Heart right ventricle (tissue), 16 donors: ENCODE data around the gene GPX2. TPM values are rescaled to one million over a fixed set of nuclear protein-coding genes. Genes with fewer than 3 reads are reported as not detected.
A peak's percentile ranks its signal among the peaks of the same experiment; 100 is the strongest.

ENCODE experiments used
- ATAC-seq, 8 donors: fragments of 200-7000 bp; cut with Tn5 transposase; one replicate each; pipeline ENCODE4 v1.9.1; 2020; ENCODE audit warnings: mild to moderate bottlenecking in 8 of 8, moderate library complexity in 8 of 8, moderate number of reproducible peaks in 1 of 8
- DNase-seq, 2 donors: peaks; one replicate each; pipeline ENCODE4 v3.0.0-alpha.2; 2020
- H3K27ac ChIP-seq, 10 donors: fragments of 200-600 bp; sonication (generic) in 2 of 10; one replicate each; pipeline versions ENCODE4 v1.5.0 to v1.8.0; 2020 to 2022; ENCODE audit warnings: mild to moderate bottlenecking in 3 of 10
- H3K27me3 ChIP-seq, 7 donors: fragments of 200-600 bp; one replicate each; pipeline ENCODE4 v1.8.0; 2021 to 2022; ENCODE audit warnings: mild to moderate bottlenecking in 2 of 7
- H3K36me3 ChIP-seq, 9 donors: fragments of 200-600 bp; sonication (generic) in 1 of 9; one replicate each; pipeline versions ENCODE4 v1.5.0 to v1.8.0; 2020 to 2022; ENCODE audit warnings: mild to moderate bottlenecking in 2 of 9
- H3K4me1 ChIP-seq, 9 donors: fragments of 200-600 bp; sonication (generic) in 1 of 9; one replicate each; pipeline versions ENCODE4 v1.5.0 to v1.8.0; 2020 to 2022; ENCODE audit warnings: mild to moderate bottlenecking in 4 of 9
- H3K4me3 ChIP-seq, 10 donors: fragments of 200-600 bp; sonication (generic) in 2 of 10; one replicate each; pipeline versions ENCODE4 v1.5.0 to v1.8.0; 2020 to 2022; ENCODE audit warnings: mild to moderate bottlenecking in 7 of 10, moderate library complexity in 2 of 10
- H3K9me3 ChIP-seq, 11 donors: fragments of 200-600 bp in 10 of 11; sonication (generic) in 2 of 11; one replicate each; pipeline versions ENCODE4 v1.5.0 to v1.8.0; 2013 to 2022; ENCODE audit warnings: mild to moderate bottlenecking in 2 of 11, control low read depth in 1 of 11, moderate library complexity in 1 of 11
- CTCF ChIP-seq, 9 donors: fragments of 200-600 bp; sonication (generic) in 2 of 9; IDR thresholded peaks; one replicate each; pipeline versions ENCODE4 v1.5.0 to v1.8.0; 2021 to 2022; ENCODE audit warnings: antibody characterized with exemption in 9 of 9, mild to moderate bottlenecking in 5 of 9, moderate library complexity in 1 of 9
- WGBS, 2 donors: extraction: QIAGEN DNeasy Blood & Tissue Kit; methylation state at CpG; one replicate each; pipeline ENCODE4 v1.1.7; 2013; ENCODE audit warnings: inconsistent platforms in 1 of 2; 5-methylcytosine and 5-hydroxymethylcytosine counted together
- intact Hi-C, 10 donors: fragments of 100-400 bp; cut with DNase I; formaldehyde crosslinking; loops; one replicate each; pipeline versions ENCODE4 v1.11.1 to v1.14.2; 2022
- polyA plus RNA-seq, 2 donors: library from polyadenylated mRNA; stranded (reverse); fragments of 200-250 nt; gene quantifications; one replicate each; pipeline ENCODE4 v1.2.3, GENCODE V29; 2013
- total RNA-seq, 10 donors: library from RNA; stranded (reverse); fragmentation: NEBNext Ultra II Directional in 3 of 10; extraction: Animal tissue kit (Norgen Biotek cat#: 25700) in 3 of 10; gene quantifications; one replicate each; pipeline versions ENCODE4 v1.2.1 to v1.2.4, GENCODE V29; 2021 to 2023
- donor health status: Arrhythmogenic right ventricular cardiomyopathy.
- donor health status: ischemic (EF 13 %, LVEDD 7.1; RV severe dilation, severe dysfunction).
- donor health status: healthy with polysubstance abuse.
- donor health status: DM: no; HTN: yes; CAD: no.
- donor health status: DM: no; HTN: no; CAD: no.
- donor health status: ischemic (EF 25% LVEDD 6.9; RV normal size, moderate dysfunction).
- donor health status: ischemic (EF 25% LVEDD 5.7; RV mildly dilated, moderate dysfunction).
- donor health status: healthy.
- donor health status: DM: yes; HTN: yes; CAD: no.
- donor health status: Ischemic cardiomyopathy.
- donor health status: ischemic (EF 35%, LVEDD 5.7; RV mildly dilated, moderate dysfunction).
- donor health status: nonischemic (EF 11% LVEDD 7.7; RV severe dilation, severe dysfunction).
- donor health status: DM: yes; HTN: yes; CAD: no.
- donor health status: PGD.
- donor health status: ischemic (EF 29% LVEDD 5.4; RV normal size, mild dysfunction).
- donor health status: nonischemic (EF 23%, LVEDD 6.1; RV moderate dilation, normal function).

Gene GPX2
- total and polyA plus RNA-seq, 12 donors, result not detected

- Histone ChIP-seq H3K9me3 (no peaks in the 10 kb centered on the region), H3K27ac (peak overlapping the region in 4 of 10 donors; percentile 7 to 61 (median 51)), H3K36me3 (peaks cover 0 to 83% (median 38%) of the 10 kb centered on the region in 9 donors), H3K4me1 (peaks cover 7 to 47% (median 33%) of the 10 kb centered on the region in 9 donors), H3K4me3 (no peak overlapping the region), H3K27me3 (no peaks in the 10 kb centered on the region)
- no peak for TF ChIP-seq CTCF (IDR thresholded peaks at IDR 0.05)
- DNase-seq, result no peak
- intact Hi-C loops, result no loop called here
- no peak for ATAC-seq
- 92 to 93% methylated on average over 3 of the region's 3 CpGs for WGBS, 2 donors
Observed at GRCh38 chr14:64927031-64927430, 15.5 kb downstream of the GPX2 start.

- H3K27ac ChIP-seq, result peak overlapping the region in 4 of 10 donors; percentile 7 to 61 (median 51)
- ATAC-seq (no peak), DNase-seq (no peak)
- peaks cover 0 to 82% (median 36%) of the 10 kb centered on the region in 9 donors for H3K36me3 ChIP-seq
- WGBS, 2 donors, result 68 to 73% methylated on average over 4 of the region's 4 CpGs
- intact Hi-C loops, result no loop called here
- no peaks in the 10 kb centered on the region for H3K9me3 ChIP-seq
- H3K4me1 ChIP-seq, result peaks cover 7 to 47% (median 33%) of the 10 kb centered on the region in 9 donors
- H3K27me3 ChIP-seq, result no peaks in the 10 kb centered on the region
- no peak for TF ChIP-seq CTCF (IDR thresholded peaks at IDR 0.05)
- H3K4me3 ChIP-seq, result no peak overlapping the region
Observed at GRCh38 chr14:64926398-64926995, 16.0 kb downstream of the GPX2 start.

- H3K9me3 ChIP-seq, result no peaks in the 10 kb centered on the region
- DNase-seq, result no peak
- 86 to 90% methylated on average over 3 of the region's 3 CpGs for WGBS, 2 donors
- no peak for ATAC-seq
- peaks cover 4 to 47% (median 34%) of the 10 kb centered on the region in 9 donors for H3K4me1 ChIP-seq
- no peak overlapping the region for H3K27ac ChIP-seq
- H3K27me3 ChIP-seq, result no peaks in the 10 kb centered on the region
- intact Hi-C loops, result no loop called here
- no peak for TF ChIP-seq CTCF (IDR thresholded peaks at IDR 0.05)
- H3K36me3 ChIP-seq, result peaks cover 0 to 50% (median 25%) of the 10 kb centered on the region in 9 donors
- no peak overlapping the region for H3K4me3 ChIP-seq
Observed at GRCh38 chr14:64923015-64923414, 19.5 kb downstream of the GPX2 start.

- TF ChIP-seq CTCF (IDR thresholded peaks at IDR 0.05), result no peak
- H3K27ac ChIP-seq, result peak overlapping the region in 4 of 10 donors; percentile 4 to 36 (median 22)
- H3K9me3 ChIP-seq, result no peaks in the 10 kb centered on the region
- DNase-seq (no peak), ATAC-seq (no peak)
- H3K27me3 ChIP-seq, result no peaks in the 10 kb centered on the region
- peaks cover 6 to 55% (median 49%) of the 10 kb centered on the region in 9 donors for H3K4me1 ChIP-seq
- no peak overlapping the region for H3K4me3 ChIP-seq
- intact Hi-C loops, result no loop called here
- WGBS, 2 donors, result 77 to 84% methylated on average over 2 of the region's 2 CpGs
- H3K36me3 ChIP-seq, result peaks cover 0 to 25% (median 9%) of the 10 kb centered on the region in 9 donors
Observed at GRCh38 chr14:64920465-64920864, 22.1 kb downstream of the GPX2 start.
